Thymus (tissue), 11 donors: ENCODE results near the gene SYNE1. TPM values are rescaled to one million over a fixed set of nuclear protein-coding genes. Genes with fewer than 3 reads are reported as not detected.

Experiments
- DNase-seq, 9 donors: peaks; one replicate each; pipeline ENCODE4 v3.0.0-alpha.2; 2013; ENCODE audit warnings: low spot score in 9 of 9, low read depth in 6 of 9, missing footprints in 1 of 9
- H3K27ac ChIP-seq, 2 donors: one replicate each; pipeline ENCODE4 v1.5.1; 2013; ENCODE audit warnings: control low read depth in 1 of 2, low read depth in 1 of 2, low read length in 1 of 2, mild to moderate bottlenecking in 1 of 2, moderate library complexity in 1 of 2
- H3K27me3 ChIP-seq, 2 donors: one replicate each; pipeline ENCODE4 v1.5.1; 2013; ENCODE audit warnings: low read length in 1 of 2; ENCODE audit not compliant: control insufficient read depth in 2 of 2, insufficient read depth in 1 of 2
- H3K36me3 ChIP-seq, 2 donors: one replicate each; pipeline ENCODE4 v1.5.1; 2013; ENCODE audit warnings: low read length in 1 of 2, mild to moderate bottlenecking in 1 of 2, moderate library complexity in 1 of 2; ENCODE audit not compliant: control insufficient read depth in 2 of 2, insufficient read depth in 2 of 2
- H3K4me1 ChIP-seq, 2 donors: one replicate each; pipeline ENCODE4 v1.5.1; 2013; ENCODE audit warnings: low read length in 2 of 2; ENCODE audit not compliant: control insufficient read depth in 2 of 2, insufficient read depth in 2 of 2
- H3K4me3 ChIP-seq, 2 donors: one replicate each; pipeline ENCODE4 v1.5.1; 2013; ENCODE audit warnings: low read length in 2 of 2, control low read depth in 1 of 2, mild to moderate bottlenecking in 1 of 2
- H3K9me3 ChIP-seq, 2 donors: one replicate each; pipeline ENCODE4 v1.5.1; 2013; ENCODE audit warnings: low read length in 1 of 2, mild to moderate bottlenecking in 1 of 2; ENCODE audit not compliant: control insufficient read depth in 2 of 2, insufficient read depth in 1 of 2
- WGBS: extraction: QIAGEN DNeasy Blood & Tissue Kit; methylation state at CpG from one replicate; pipeline ENCODE4 v1.1.7; 2013; 5-methylcytosine and 5-hydroxymethylcytosine counted together
- polyA plus RNA-seq: library from polyadenylated mRNA; stranded (reverse); fragments of 200-250 nt; gene quantifications from one replicate; pipeline ENCODE4 v1.2.3, GENCODE V29; 2013
- total RNA-seq: library from RNA; stranded (reverse); fragments of 120-200 nt; gene quantifications from one replicate; pipeline ENCODE4 v1.2.4, GENCODE V29; 2013
- donor health status: healthy.

Gene SYNE1
- total and polyA plus RNA-seq, 2 donors, result 49.6 to 55.1 TPM

DNA sequence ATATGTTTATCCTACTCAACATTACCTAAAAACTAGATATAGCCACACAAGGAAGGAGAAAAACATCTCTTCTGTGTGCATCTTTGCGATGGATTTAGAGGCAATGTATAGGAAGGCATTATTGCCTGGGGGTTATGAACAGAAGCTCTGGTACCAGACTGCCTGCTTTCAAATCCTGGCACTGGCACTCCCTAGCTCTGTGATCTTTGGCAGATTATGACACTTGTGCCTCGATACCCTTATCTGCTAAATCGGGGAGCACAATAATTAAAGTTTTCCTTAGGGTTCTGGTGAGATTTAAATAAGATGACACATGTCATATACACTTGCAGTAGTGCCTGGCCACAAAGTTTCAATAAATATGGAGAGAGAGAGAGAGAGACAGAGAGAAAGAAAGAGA lies 53.3 kb downstream of the SYNE1 start:
- WGBS, result 96% methylated on average over 3 of the region's 3 CpGs
- no peak for DNase-seq

GRCh38 chr6:152576525-152576924 lies 60.6 kb downstream of the SYNE1 start:
- no peak overlapping the region for H3K4me3 ChIP-seq
- no peaks in the 10 kb centered on the region for H3K9me3 ChIP-seq
- WGBS, result 86% methylated on average over 1 of the region's 1 CpG
- no peak for DNase-seq
- no peak overlapping the region for H3K27ac ChIP-seq
- H3K4me1 ChIP-seq, result no peaks in the 10 kb centered on the region
- H3K27me3 ChIP-seq, result no peaks in the 10 kb centered on the region
- H3K36me3 ChIP-seq, result no peaks in the 10 kb centered on the region

More for the DNA sequence above, 53.3 kb downstream of the SYNE1 start:
- Histone ChIP-seq H3K27ac (no peak overlapping the region), H3K4me3 (no peak overlapping the region), H3K27me3 (no peaks in the 10 kb centered on the region), H3K9me3 (no peaks in the 10 kb centered on the region), H3K36me3 (no peaks in the 10 kb centered on the region), H3K4me1 (no peaks in the 10 kb centered on the region)

DNA sequence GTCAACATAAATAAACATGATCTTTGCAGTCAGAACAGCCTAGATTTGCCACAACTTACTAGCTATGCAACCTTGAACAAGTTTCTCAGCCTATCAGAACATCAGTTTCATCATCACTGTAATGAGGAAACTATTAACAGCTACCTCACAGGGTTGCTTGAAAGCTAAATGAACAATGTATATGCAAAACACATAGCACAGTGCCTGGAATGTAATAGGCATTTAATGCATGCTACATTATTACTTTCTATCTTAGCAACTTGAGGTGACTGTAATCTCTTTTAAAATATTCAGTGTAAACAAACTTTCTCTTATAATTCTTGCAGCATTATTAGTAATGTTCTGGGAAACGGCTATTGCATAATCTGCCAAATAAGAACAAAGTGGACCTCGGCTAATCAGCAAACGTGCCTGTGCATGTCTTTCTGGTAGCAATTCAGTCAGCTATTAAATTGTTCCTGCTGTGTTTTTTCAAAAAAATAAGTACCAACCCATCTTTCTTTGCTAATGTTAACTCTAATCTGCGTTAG lies 61.5 kb downstream of the SYNE1 start:
- 88% methylated on average over 4 of the region's 4 CpGs for WGBS
- Histone ChIP-seq H3K4me3 (no peak overlapping the region), H3K36me3 (no peaks in the 10 kb centered on the region), H3K9me3 (no peaks in the 10 kb centered on the region), H3K27me3 (no peaks in the 10 kb centered on the region), H3K4me1 (no peaks in the 10 kb centered on the region), H3K27ac (no peak overlapping the region)
- peak in 1 of 9 donors; percentile 7 for DNase-seq

DNA sequence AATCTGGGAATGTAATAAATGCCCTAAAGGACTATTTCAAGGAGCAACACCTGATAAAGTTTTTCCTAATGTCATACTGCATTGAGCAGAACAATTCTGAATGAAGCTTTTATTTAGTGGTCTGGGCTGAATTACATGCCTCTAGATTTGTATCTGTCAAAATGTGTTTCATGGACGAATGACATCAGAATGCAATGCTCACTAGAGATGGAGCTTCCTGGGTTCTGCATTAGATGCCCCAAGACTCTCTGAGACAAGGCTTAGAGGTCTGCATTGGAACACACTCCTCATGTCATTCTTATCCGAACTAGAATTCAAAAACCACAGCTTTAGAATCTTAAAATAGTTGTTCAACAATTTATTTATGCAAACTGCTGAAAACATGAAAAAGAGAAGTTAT lies 62.0 kb downstream of the SYNE1 start:
- Histone ChIP-seq H3K9me3 (no peaks in the 10 kb centered on the region), H3K27ac (no peak overlapping the region), H3K4me1 (no peaks in the 10 kb centered on the region), H3K27me3 (no peaks in the 10 kb centered on the region), H3K4me3 (no peak overlapping the region), H3K36me3 (no peaks in the 10 kb centered on the region)
- no peak for DNase-seq
- 70% methylated on average over 2 of the region's 2 CpGs for WGBS

DNA sequence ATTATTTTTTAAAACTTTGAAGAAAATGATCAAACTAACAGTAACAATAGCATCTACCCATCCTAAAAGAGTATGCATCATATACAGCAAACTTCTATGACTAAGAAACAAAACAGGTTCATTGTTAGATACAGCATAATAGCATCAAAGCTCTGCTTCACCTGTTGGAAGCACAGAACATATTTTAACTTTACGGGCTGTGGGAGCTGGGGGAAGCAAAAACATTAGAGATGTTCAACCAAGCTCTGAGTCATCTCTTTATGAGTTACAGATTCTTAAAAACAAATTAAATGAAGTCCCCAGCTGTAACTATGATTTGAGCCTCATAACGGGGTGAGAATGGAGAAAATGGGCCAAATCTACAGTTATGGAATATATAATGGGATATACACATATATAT lies 63.4 kb downstream of the SYNE1 start:
- WGBS, result 91% methylated on average over 2 of the region's 2 CpGs
- no peaks in the 10 kb centered on the region for H3K36me3 ChIP-seq
- H3K27me3 ChIP-seq, result no peaks in the 10 kb centered on the region
- DNase-seq, result no peak
- no peak overlapping the region for H3K4me3 ChIP-seq
- no peaks in the 10 kb centered on the region for H3K4me1 ChIP-seq
- H3K9me3 ChIP-seq, result no peaks in the 10 kb centered on the region
- H3K27ac ChIP-seq, result no peak overlapping the region

GRCh38 chr6:152572338-152573088 lies 64.6 kb downstream of the SYNE1 start:
- Histone ChIP-seq H3K4me1 (no peaks in the 10 kb centered on the region), H3K9me3 (no peaks in the 10 kb centered on the region), H3K36me3 (no peaks in the 10 kb centered on the region), H3K27ac (peak overlapping the region in 1 of 2 donors; percentile 7), H3K27me3 (no peaks in the 10 kb centered on the region), H3K4me3 (no peak overlapping the region)
- no peak for DNase-seq
- 88% methylated on average over 7 of the region's 7 CpGs for WGBS

DNA sequence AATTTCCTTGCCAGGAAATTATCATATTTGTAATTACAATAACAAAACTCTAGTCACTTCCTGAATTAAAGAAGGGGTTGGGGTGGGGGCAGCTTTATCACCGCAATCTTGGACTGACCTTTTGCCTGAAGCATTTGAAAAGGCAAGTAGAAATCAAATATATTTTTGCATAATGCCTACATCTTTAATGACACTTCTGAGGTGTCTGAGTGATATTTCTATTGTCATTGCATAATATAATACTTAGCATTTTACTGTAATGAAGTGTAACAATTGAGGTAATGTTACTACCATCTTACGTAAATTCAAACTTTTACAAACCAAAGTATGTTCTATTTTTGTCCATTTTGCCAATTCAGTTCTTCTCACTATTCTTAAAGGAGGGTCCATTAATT lies 65.2 kb downstream of the SYNE1 start:
- no peaks in the 10 kb centered on the region for H3K27me3 ChIP-seq
- H3K4me3 ChIP-seq, result no peak overlapping the region
- no peaks in the 10 kb centered on the region for H3K4me1 ChIP-seq
- H3K36me3 ChIP-seq, result no peaks in the 10 kb centered on the region
- WGBS, result 95% methylated on average over 2 of the region's 2 CpGs
- no peak for DNase-seq
- peak overlapping the region in 1 of 2 donors; percentile 7 for H3K27ac ChIP-seq
- H3K9me3 ChIP-seq, result no peaks in the 10 kb centered on the region

GRCh38 chr6:152571089-152571488 lies 66.1 kb downstream of the SYNE1 start:
- H3K27me3 ChIP-seq, result no peaks in the 10 kb centered on the region
- H3K4me3 ChIP-seq, result no peak overlapping the region
- WGBS, result 84% methylated on average over 1 of the region's 1 CpG
- H3K27ac ChIP-seq, result no peak overlapping the region
- no peaks in the 10 kb centered on the region for H3K36me3 ChIP-seq
- DNase-seq, result no peak
- H3K4me1 ChIP-seq, result no peaks in the 10 kb centered on the region
- no peaks in the 10 kb centered on the region for H3K9me3 ChIP-seq

- WGBS, result 68% methylated on average over 7 of the region's 7 CpGs
- H3K36me3 ChIP-seq, result no peaks in the 10 kb centered on the region
- no peaks in the 10 kb centered on the region for H3K27me3 ChIP-seq
- peak in 1 of 9 donors; percentile 16 for DNase-seq
- peak overlapping the region in 1 of 2 donors; percentile 65 for H3K27ac ChIP-seq
- no peaks in the 10 kb centered on the region for H3K4me1 ChIP-seq
- no peaks in the 10 kb centered on the region for H3K9me3 ChIP-seq
- H3K4me3 ChIP-seq, result no peak overlapping the region
Measured at GRCh38 chr6:152566103-152566875, 70.9 kb downstream of the SYNE1 start.
